Right cardiac atrium (tissue), 5 donors: ENCODE results near the gene ABO. TPM values are rescaled to one million over a fixed set of nuclear protein-coding genes. Genes with fewer than 3 reads are reported as not detected.
A peak's percentile ranks its signal among the peaks of the same experiment; 100 is the strongest.
"Not testable (repeated sequence)": the region's sequence is repeated elsewhere in the genome, so short reads cannot be mapped to it uniquely, and the experiment has no call there.

Source experiments
- ATAC-seq, 2 donors: fragments of 200-7000 bp; cut with Tn5 transposase; one replicate each; pipeline versions ENCODE4 v1.8.0 to v1.9.1; 2020; ENCODE audit warnings: moderate library complexity in 2 of 2, mild to moderate bottlenecking in 1 of 2
- DNase-seq, 3 donors: peaks; one replicate each; pipeline ENCODE4 v3.0.0-alpha.2; 2020
- H3K27ac ChIP-seq: one replicate; pipeline ENCODE4 v1.5.1; 2013; ENCODE audit warnings: mild to moderate bottlenecking, low read length, control low read depth, moderate library complexity
- H3K27me3 ChIP-seq: one replicate; pipeline ENCODE4 v1.6.1; 2013; ENCODE audit not compliant: control insufficient read depth, insufficient read depth
- H3K4me1 ChIP-seq: one replicate; pipeline ENCODE4 v1.6.1; 2013; ENCODE audit warnings: low read length; ENCODE audit not compliant: control insufficient read depth, insufficient read depth
- H3K4me3 ChIP-seq: one replicate; pipeline ENCODE4 v1.5.1; 2013; ENCODE audit warnings: low read length, control low read depth
- H3K9me3 ChIP-seq: one replicate; pipeline ENCODE4 v1.6.1; 2013; ENCODE audit warnings: low read length; ENCODE audit not compliant: control insufficient read depth
- WGBS: extraction: QIAGEN DNeasy Blood & Tissue Kit; methylation state at CpG from one replicate; pipeline ENCODE4 v1.1.7; 2013; 5-methylcytosine and 5-hydroxymethylcytosine counted together
- intact Hi-C, 4 donors: fragments of 100-400 bp; cut with DNase I; formaldehyde crosslinking; loops; one replicate each; pipeline versions ENCODE4 v1.11.0 to v1.14.0; 2022 to 2023
- polyA plus RNA-seq: library from polyadenylated mRNA; stranded (reverse); fragments of 200-250 nt; gene quantifications from one replicate; pipeline ENCODE4 v1.2.3, GENCODE V29; 2013
- total RNA-seq, 4 donors: library from RNA; stranded (reverse); fragmentation: NEBNext Ultra II Directional; extraction: Animal tissue kit (Norgen Biotek cat#: 25700); gene quantifications; one replicate each; pipeline ENCODE4 v1.2.1, GENCODE V29; 2021
- donor health status: healthy with polysubstance abuse.
- donor health status: DM: no; HTN: yes; CAD: no.
- donor health status: DM: no; HTN: no; CAD: no.
- donor health status: DM: no; HTN: yes; CAD: no; lungs with severe emphysema.
- donor health status: DM: yes; HTN: yes; CAD: no.

Gene ABO
- total and polyA plus RNA-seq, 5 donors = 0.66 to 2.0 (median 1.2) TPM

GRCh38 chr9:133306242-133307204 is 31.5 kb upstream of the ABO start:
- DNase-seq = no peak
- intact Hi-C loops = no loop called here
- Histone ChIP-seq H3K27me3 (no peaks in the 10 kb centered on the region), H3K9me3 (no peaks in the 10 kb centered on the region), H3K27ac (no peak overlapping the region), H3K4me3 (no peak overlapping the region), H3K4me1 (no peaks in the 10 kb centered on the region)
- WGBS = 69% methylated on average over 31 of the region's 31 CpGs
- ATAC-seq = no peak

GRCh38 chr9:133305731-133306130 is 30.7 kb upstream of the ABO start:
- no peak overlapping the region for H3K27ac ChIP-seq
- no peak overlapping the region for H3K4me3 ChIP-seq
- no peaks in the 10 kb centered on the region for H3K4me1 ChIP-seq
- ATAC-seq (no peak), DNase-seq (no peak)
- intact Hi-C loops = no loop called here
- H3K27me3 ChIP-seq = no peaks in the 10 kb centered on the region
- no peaks in the 10 kb centered on the region for H3K9me3 ChIP-seq
- 88% methylated on average over 23 of the region's 23 CpGs for WGBS

- DNase-seq = no peak
- Histone ChIP-seq H3K4me3 (no peak overlapping the region), H3K27ac (no peak overlapping the region), H3K27me3 (no peaks in the 10 kb centered on the region), H3K9me3 (no peaks in the 10 kb centered on the region), H3K4me1 (no peaks in the 10 kb centered on the region)
- peak in 1 of 2 donors; percentile 29 for ATAC-seq
- 86% methylated on average over 38 of the region's 38 CpGs for WGBS
- intact Hi-C loops = no loop called here
These were observed 29.7 kb upstream of the ABO start for GRCh38 chr9:133304477-133305377.

DNA sequence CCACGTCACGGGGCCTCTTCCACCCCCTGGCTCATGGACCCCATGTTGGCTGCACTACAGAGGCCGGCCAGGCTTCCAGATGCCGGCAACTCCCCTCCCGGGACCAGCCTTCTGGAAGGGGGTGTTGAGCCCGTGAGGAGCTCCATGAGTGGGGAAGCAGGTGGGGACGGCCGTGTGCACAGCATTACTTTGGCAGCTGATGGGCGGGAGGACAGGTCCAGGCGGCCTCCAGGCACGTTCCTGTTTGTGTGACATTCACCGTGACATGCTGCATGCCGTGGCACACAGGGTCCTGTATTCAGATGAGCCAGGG is 29.1 kb upstream of the ABO start:
- Histone ChIP-seq H3K4me3 (no peak overlapping the region), H3K9me3 (no peaks in the 10 kb centered on the region), H3K27me3 (no peaks in the 10 kb centered on the region), H3K4me1 (no peaks in the 10 kb centered on the region), H3K27ac (no peak overlapping the region)
- ATAC-seq (no peak), DNase-seq (no peak)
- intact Hi-C loops = no loop called here
- 70% methylated on average over 13 of the region's 13 CpGs for WGBS

DNA sequence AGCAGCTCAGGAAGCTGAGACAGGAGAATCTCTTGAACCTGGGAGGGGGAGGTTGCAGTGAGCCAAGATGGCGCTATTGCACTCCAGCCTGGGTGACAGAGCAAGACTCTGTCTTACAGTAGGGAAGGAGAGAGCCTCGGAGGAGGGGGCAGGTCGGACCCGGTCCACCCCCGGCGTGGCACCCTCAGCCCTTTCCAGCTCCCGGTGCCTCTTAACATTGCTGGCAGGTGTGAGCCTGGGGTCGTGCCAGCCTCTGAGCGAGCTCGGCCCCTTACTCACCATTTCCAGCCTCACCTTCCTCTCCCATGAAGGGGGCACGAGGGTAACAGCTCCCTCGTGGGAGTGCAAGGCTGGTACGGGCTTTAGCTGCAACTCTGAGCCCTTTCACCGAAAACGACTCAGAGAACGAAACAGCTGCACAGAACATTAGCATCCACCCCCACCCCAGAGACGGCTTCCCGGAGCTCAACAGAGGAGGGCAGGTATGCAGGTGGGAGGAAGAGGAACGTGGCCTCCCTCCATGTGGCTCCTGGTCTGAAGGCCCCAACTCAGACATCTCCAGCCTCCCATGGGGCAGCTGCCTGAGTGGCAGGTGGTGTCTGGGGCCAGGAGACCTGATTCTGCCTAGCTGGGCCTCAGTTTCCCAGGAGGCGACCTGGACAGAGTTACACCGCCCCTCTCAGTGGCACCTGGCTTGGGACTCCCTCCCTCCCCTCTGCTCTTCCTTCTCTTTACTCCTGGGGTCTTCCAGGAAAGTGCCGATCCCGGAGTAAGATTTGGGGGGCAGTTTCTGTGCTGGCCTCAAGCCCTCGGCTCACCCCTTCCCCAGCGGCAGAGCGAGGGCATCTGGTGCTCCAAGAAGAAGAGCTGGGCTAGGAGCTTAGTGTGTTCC is 28.5 kb upstream of the ABO start:
- Histone ChIP-seq H3K4me3 (no peak overlapping the region), H3K27ac (no peak overlapping the region), H3K9me3 (no peaks in the 10 kb centered on the region), H3K27me3 (no peaks in the 10 kb centered on the region), H3K4me1 (no peaks in the 10 kb centered on the region)
- DNase-seq = no peak
- WGBS = 71% methylated on average over 26 of the region's 26 CpGs
- no peak for ATAC-seq
- intact Hi-C loops = no loop called here

DNA sequence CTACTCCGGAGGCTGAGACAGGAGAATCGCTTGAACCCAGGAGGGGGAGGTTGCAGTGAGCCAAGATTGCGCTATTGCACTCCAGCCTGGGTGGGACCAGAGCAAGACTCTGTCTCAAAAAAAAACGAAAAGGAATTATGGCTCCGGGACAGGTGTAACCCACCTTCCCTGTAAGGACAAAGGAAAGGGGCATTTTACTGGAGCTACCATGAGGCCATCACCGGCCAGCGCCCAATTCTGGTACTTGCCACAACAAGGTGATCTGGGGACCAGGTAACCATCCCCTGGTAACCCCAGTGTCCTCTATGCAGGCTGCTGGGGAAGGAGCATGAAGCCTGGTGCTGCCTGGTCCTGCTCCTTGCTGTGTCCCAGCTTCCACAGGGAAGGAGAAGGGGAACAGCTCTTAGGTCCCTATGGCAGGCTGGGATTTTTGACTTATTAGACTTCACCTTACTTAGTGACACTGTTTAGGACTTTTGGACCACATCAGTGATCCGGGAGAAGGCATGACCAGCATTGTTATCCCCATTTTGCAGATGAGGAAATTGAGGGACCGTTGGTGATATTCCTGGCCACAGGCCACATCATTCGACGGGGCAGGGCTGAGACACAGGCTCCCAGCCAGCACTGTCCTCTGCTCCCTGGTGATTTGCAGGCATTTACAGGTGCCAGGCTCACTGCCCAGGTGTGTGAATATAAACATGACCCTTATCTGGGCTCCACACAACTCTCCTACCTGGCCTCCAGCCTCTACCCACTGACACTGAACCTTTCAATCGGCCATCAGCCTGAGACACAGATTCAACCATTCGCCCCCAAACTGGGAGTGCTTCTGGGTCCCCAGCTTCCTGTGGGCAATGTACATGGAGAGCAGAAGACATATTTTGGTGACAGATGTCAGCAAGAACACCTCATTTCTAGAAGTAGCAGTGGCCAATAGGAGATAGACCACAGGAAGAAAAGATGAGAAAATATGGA is 26.5 kb upstream of the ABO start:
- DNase-seq = no peak
- intact Hi-C loops = no loop called here
- Histone ChIP-seq H3K4me1 (no peaks in the 10 kb centered on the region), H3K27ac (no peak overlapping the region), H3K27me3 (no peaks in the 10 kb centered on the region), H3K4me3 (no peak overlapping the region), H3K9me3 (no peaks in the 10 kb centered on the region)
- ATAC-seq = no peak
- 86% methylated on average over 13 of the region's 13 CpGs for WGBS

GRCh38 chr9:133299996-133300395 is 25.0 kb upstream of the ABO start:
- intact Hi-C loops = not testable (repeated sequence)

GRCh38 chr9:133294257-133294656 is 19.3 kb upstream of the ABO start:
- Histone ChIP-seq H3K4me3 (no peak overlapping the region), H3K9me3 (peaks cover 3% of the 10 kb centered on the region), H3K4me1 (no peaks in the 10 kb centered on the region), H3K27ac (no peak overlapping the region), H3K27me3 (no peaks in the 10 kb centered on the region)
- intact Hi-C loops = no loop called here
- DNase-seq = no peak
- no peak for ATAC-seq
- 64% methylated on average over 1 of the region's 1 CpG for WGBS

More at GRCh38 chr9:133299996-133300395, 25.0 kb upstream of the ABO start:
- not testable (repeated sequence) for H3K9me3 ChIP-seq, DNase-seq, H3K4me3 ChIP-seq, ATAC-seq, H3K27ac ChIP-seq, H3K4me1 ChIP-seq, H3K27me3 ChIP-seq
- WGBS = 81% methylated on average over 16 of the region's 16 CpGs

DNA sequence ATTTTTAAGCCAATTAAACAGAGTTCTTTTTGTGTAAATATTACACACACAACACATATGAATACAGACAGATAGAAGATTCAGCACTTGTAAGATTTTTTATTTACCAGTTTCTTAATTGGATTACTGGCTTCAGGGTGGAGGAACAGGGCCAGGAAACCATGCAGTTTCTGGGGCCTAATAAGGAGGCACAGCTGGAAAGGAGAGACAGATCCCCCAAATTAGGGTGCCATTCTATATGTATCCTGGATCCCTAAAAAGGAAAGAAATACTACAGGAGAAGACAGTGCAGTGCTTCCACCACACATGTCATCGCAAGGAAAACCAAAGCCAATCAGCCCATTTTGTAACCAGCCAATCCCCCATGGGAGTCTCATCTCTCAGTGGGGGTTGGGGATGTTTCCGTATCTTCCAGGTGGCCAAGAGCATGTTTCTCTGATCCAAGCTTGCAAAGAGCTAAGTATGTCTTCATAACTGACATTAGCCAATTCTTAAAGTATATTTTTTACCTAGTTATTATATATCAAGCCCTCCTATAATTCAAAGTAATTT is 15.8 kb upstream of the ABO start:
- DNase-seq = no peak
- Histone ChIP-seq H3K9me3 (peaks cover 3% of the 10 kb centered on the region), H3K27ac (no peak overlapping the region), H3K4me1 (no peaks in the 10 kb centered on the region), H3K4me3 (no peak overlapping the region), H3K27me3 (no peaks in the 10 kb centered on the region)
- intact Hi-C loops = no loop called here
- no peak for ATAC-seq
- WGBS = 93% methylated on average over 2 of the region's 2 CpGs
